HEK293 (cell line): Measurements from ENCODE around the gene GNPTG.

ENCODE experiments used
- CTCF ChIA-PET: fragments of 350-600 bp; formaldehyde crosslinking; extraction: SDS; loops from one replicate; lab custom pipeline; 2021; ENCODE audit warnings: antibody characterized with exemption; lab: Yijun Ruan, JAX
- POLR2A ChIA-PET: fragments of 300-600 bp; formaldehyde crosslinking; extraction: SDS; loops from one replicate; lab custom pipeline; 2020; ENCODE audit warnings: antibody characterized with exemption, inconsistent platforms; lab: Yijun Ruan, JAX
- H3K27ac ChIP-seq: fragments of 200-500 bp; sonication (Bioruptor generic); 2 replicates; pipeline ENCODE4 v1.5.1; 2014; ENCODE audit warnings: low read depth, low read length, control low read depth, inconsistent platforms; ENCODE audit errors: extremely low read depth
- H3K36me3 ChIP-seq, 2 experiments: fragments of 200-500 bp in 1 of 2; sonication (Bioruptor generic) in 1 of 2; 1 replicate in 1 of 2; 2 replicates in 1 of 2; pipeline ENCODE4 v1.5.1; 2014 to 2017; ENCODE audit warnings: inconsistent platforms in 2 of 2, low read length in 2 of 2; ENCODE audit not compliant: control insufficient read depth in 2 of 2, insufficient read depth in 1 of 2
- H3K4me1 ChIP-seq: fragments of 200-500 bp; sonication (Bioruptor generic); 2 replicates; pipeline ENCODE4 v1.5.1; 2014; ENCODE audit warnings: mild to moderate bottlenecking, low read length, inconsistent platforms; ENCODE audit not compliant: control insufficient read depth, insufficient read depth
- H3K4me3 ChIP-seq: 2 replicates; pipeline ENCODE4 v1.5.1; 2011; ENCODE audit warnings: low read depth, mild to moderate bottlenecking, control low read depth, low read length, moderate library complexity
- H3K9me3 ChIP-seq: fragments of 200-500 bp; sonication (Bioruptor generic); 2 replicates; pipeline ENCODE4 v1.5.1; 2014; ENCODE audit warnings: low read depth, low read length, inconsistent platforms; ENCODE audit not compliant: control insufficient read depth, insufficient read depth
- BCL11B ChIP-seq: fragments of 450-650 bp; formaldehyde crosslinking; IDR thresholded peaks from 2 replicates; pipeline ENCODE4 v1.5.1; 2016; ENCODE audit warnings: low read depth, missing biosample characterization, missing genetic modification characterization
- KLF10 ChIP-seq: fragments of 450-650 bp; IDR thresholded peaks from 2 replicates; pipeline ENCODE4 v1.5.1; 2018; ENCODE audit warnings: missing biosample characterization, mild to moderate bottlenecking, missing genetic modification characterization
- KLF7 ChIP-seq: fragments of 450-650 bp; formaldehyde crosslinking; IDR thresholded peaks from 2 replicates; pipeline ENCODE4 v1.5.1; 2016; ENCODE audit warnings: missing biosample characterization, missing genetic modification characterization, borderline replicate concordance
- KLF8 ChIP-seq: fragments of 450-650 bp; formaldehyde crosslinking; IDR thresholded peaks from 2 replicates; pipeline ENCODE4 v1.5.1; 2016; ENCODE audit warnings: missing biosample characterization, missing genetic modification characterization
- MZF1 ChIP-seq: fragments of 450-650 bp; formaldehyde crosslinking; IDR thresholded peaks from 2 replicates; pipeline ENCODE4 v1.5.1; 2017; ENCODE audit warnings: missing biosample characterization, missing genetic modification characterization, borderline replicate concordance
- OSR2 ChIP-seq: fragments of 450-650 bp; formaldehyde crosslinking; IDR thresholded peaks from 2 replicates; pipeline ENCODE4 v1.5.1; 2016; ENCODE audit warnings: missing biosample characterization, missing genetic modification characterization
- PRDM2 ChIP-seq: fragments of 450-650 bp; formaldehyde crosslinking; IDR thresholded peaks from 2 replicates; pipeline ENCODE4 v1.5.1; 2016; ENCODE audit warnings: missing biosample characterization, missing genetic modification characterization, borderline replicate concordance
- PRDM4 ChIP-seq: fragments of 450-650 bp; formaldehyde crosslinking; IDR thresholded peaks from 2 replicates; pipeline ENCODE4 v1.5.1; 2017; ENCODE audit warnings: missing biosample characterization, missing genetic modification characterization
- SCRT2 ChIP-seq: fragments of 450-650 bp; formaldehyde crosslinking; IDR thresholded peaks from 2 replicates; pipeline ENCODE4 v1.5.1; 2016; ENCODE audit warnings: missing biosample characterization, missing genetic modification characterization
- WT1 ChIP-seq: fragments of 450-650 bp; formaldehyde crosslinking; IDR thresholded peaks from 2 replicates; pipeline ENCODE4 v1.5.1; 2016; ENCODE audit warnings: missing biosample characterization, missing genetic modification characterization
- ZBTB26 ChIP-seq: fragments of 450-650 bp; formaldehyde crosslinking; optimal IDR thresholded peaks from 2 replicates; pipeline ENCODE3; 2016; ENCODE audit warnings: missing biosample characterization, mild to moderate bottlenecking, missing genetic modification characterization
- ZBTB48 ChIP-seq: fragments of 450-650 bp; formaldehyde crosslinking; IDR thresholded peaks from 2 replicates; pipeline ENCODE4 v1.5.1; 2016; ENCODE audit warnings: missing biosample characterization, missing genetic modification characterization
- ZBTB8A ChIP-seq: fragments of 450-650 bp; formaldehyde crosslinking; IDR thresholded peaks from 2 replicates; pipeline ENCODE4 v1.5.1; 2016; ENCODE audit warnings: missing biosample characterization, missing genetic modification characterization
- ZNF10 ChIP-seq: fragments of 450-650 bp; formaldehyde crosslinking; IDR thresholded peaks from 2 replicates; pipeline ENCODE4 v1.5.1; 2017; ENCODE audit warnings: missing biosample characterization, missing genetic modification characterization
- ZNF302 ChIP-seq: fragments of 450-650 bp; formaldehyde crosslinking; IDR thresholded peaks from 2 replicates; pipeline ENCODE4 v1.5.1; 2016; ENCODE audit warnings: missing biosample characterization, missing genetic modification characterization, low read depth
- ZNF37A ChIP-seq: fragments of 450-650 bp; IDR thresholded peaks from 2 replicates; pipeline ENCODE4 v1.5.1; 2018; ENCODE audit warnings: missing biosample characterization, missing genetic modification characterization
- ZNF404 ChIP-seq: fragments of 450-650 bp; formaldehyde crosslinking; IDR thresholded peaks from 2 replicates; pipeline ENCODE4 v1.5.1; 2017; ENCODE audit warnings: missing biosample characterization, missing genetic modification characterization
- ZNF416 ChIP-seq: fragments of 450-650 bp; formaldehyde crosslinking; IDR thresholded peaks from 2 replicates; pipeline ENCODE4 v1.5.1; 2016; ENCODE audit warnings: missing biosample characterization, missing genetic modification characterization
- ZNF561 ChIP-seq: fragments of 450-650 bp; IDR thresholded peaks from 2 replicates; pipeline ENCODE4 v1.5.1; 2018; ENCODE audit warnings: missing biosample characterization, missing genetic modification characterization, borderline replicate concordance
- ZNF571 ChIP-seq: fragments of 450-650 bp; formaldehyde crosslinking; IDR thresholded peaks from 2 replicates; pipeline ENCODE4 v1.5.0; 2017; ENCODE audit warnings: missing biosample characterization, missing genetic modification characterization
- ZNF600 ChIP-seq: fragments of 450-650 bp; formaldehyde crosslinking; IDR thresholded peaks from 2 replicates; pipeline ENCODE4 v1.5.1; 2016; ENCODE audit warnings: missing biosample characterization, missing genetic modification characterization
- ZNF626 ChIP-seq: fragments of 450-650 bp; sonication (Bioruptor Pico); formaldehyde crosslinking; IDR thresholded peaks from 2 replicates; pipeline ENCODE4 v1.5.1; 2018; ENCODE audit warnings: missing biosample characterization, missing genetic modification characterization, inconsistent platforms
- ZNF629 ChIP-seq: fragments of 450-650 bp; formaldehyde crosslinking; IDR thresholded peaks from 2 replicates; pipeline ENCODE4 v1.5.1; 2017; ENCODE audit warnings: missing biosample characterization, missing genetic modification characterization
- ZNF768 ChIP-seq: fragments of 450-650 bp; formaldehyde crosslinking; IDR thresholded peaks from 2 replicates; pipeline ENCODE4 v1.5.1; 2018; ENCODE audit warnings: missing biosample characterization, mild to moderate bottlenecking, missing genetic modification characterization
- ZNF777 ChIP-seq: fragments of 450-650 bp; formaldehyde crosslinking; IDR thresholded peaks from 2 replicates; pipeline ENCODE4 v1.5.1; 2017; ENCODE audit warnings: missing biosample characterization, missing genetic modification characterization, borderline replicate concordance
- ZNF791 ChIP-seq: fragments of 450-650 bp; formaldehyde crosslinking; IDR thresholded peaks from 2 replicates; pipeline ENCODE4 v1.5.1; 2016; ENCODE audit warnings: missing biosample characterization, missing genetic modification characterization
- ZNF843 ChIP-seq: fragments of 450-650 bp; formaldehyde crosslinking; IDR thresholded peaks from 2 replicates; pipeline ENCODE4 v1.5.1; 2016; ENCODE audit warnings: missing biosample characterization, missing genetic modification characterization

The GNPTG gene

GRCh38 chr16:1343428-1344242 is 8.1 kb upstream of the GNPTG start:
- TF ChIP-seq PRDM2 = peak; percentile 38; the same call in 1 of the 2 replicates
- TF ChIP-seq ZBTB26 (tag by site-specific recombination) = peak; percentile 9
- TF ChIP-seq ZNF302 = no peak
- TF ChIP-seq ZNF416 = no peak
- no peak for TF ChIP-seq WT1 (tag by site-specific recombination)
- TF ChIP-seq ZNF626 (tag by site-specific recombination) = no peak
- no peak for TF ChIP-seq ZNF404 (tag by site-specific recombination)
- no peak for TF ChIP-seq ZNF791
- no peak for TF ChIP-seq OSR2 (tag by site-specific recombination)
- TF ChIP-seq ZNF600 (tag by site-specific recombination) = peak; percentile 47
- TF ChIP-seq ZNF10 = peak; percentile 93
- TF ChIP-seq ZBTB48 = no peak
- no peak for TF ChIP-seq ZNF571 (tag by site-specific recombination)
- no peak for TF ChIP-seq ZNF843 (tag by site-specific recombination)
- TF ChIP-seq ZNF768 (tag by site-specific recombination) = no peak
- 0 out of 2 replicates have a peak, but pooled peaks have one; percentile 28 for TF ChIP-seq BCL11B (tag by site-specific recombination)
- 0 out of 2 replicates have a peak, but pooled peaks have one; percentile 13 for TF ChIP-seq KLF8
- no peak for TF ChIP-seq PRDM4 (tag by site-specific recombination)
- no peak for TF ChIP-seq SCRT2 (tag by site-specific recombination)
- no peak for TF ChIP-seq ZNF561
- TF ChIP-seq ZNF37A (tag by site-specific recombination) = no peak
- TF ChIP-seq KLF10 (tag by site-specific recombination) = peak; percentile 0; the same call in 1 of the 2 replicates
- no peak for TF ChIP-seq ZBTB8A (tag by site-specific recombination)
- TF ChIP-seq ZNF777 (tag by site-specific recombination) = 0 out of 2 replicates have a peak, but pooled peaks have one; percentile 27
- TF ChIP-seq KLF7 (tag by site-specific recombination) = no peak
- no peak for TF ChIP-seq MZF1 (tag by site-specific recombination)
- TF ChIP-seq ZNF629 (tag by site-specific recombination) = no peak
- H3K36me3 ChIP-seq = peaks cover 0 to 13% of the 10 kb centered on the region in 2 experiments; a peak in 1 of 3 replicates
- CTCF ChIA-PET = interaction anchor here (0.6 to 1.1 kb wide), 4 partner anchors 11 to 241 kb away, joined by 3 to 4 read pairs (median 3); no protein-coding TSS in a partner anchor
- H3K9me3 ChIP-seq = no peaks in the 10 kb centered on the region
- POLR2A ChIA-PET = interaction anchor here (0.5 to 1.8 kb wide), 8 partner anchors 8 to 77 kb away, joined by 3 to 10 read pairs (median 5); partner anchors contain the start of genes BAIAP3, GNPTG, TSR3 and UBE2I
- no peak overlapping the region for H3K27ac ChIP-seq
- peak overlapping the region; percentile 12 for H3K4me3 ChIP-seq
- H3K4me1 ChIP-seq = peaks cover 4% of the 10 kb centered on the region; the same call in 1 of the 2 replicates
